HepG2 (cell line): ENCODE measurements around the gene RAC2. TPM values are rescaled to one million over a fixed set of nuclear protein-coding genes. Genes with fewer than 3 reads are reported as not detected.

Experiments used
- CTCF ChIP-seq: sonication (generic); formaldehyde crosslinking; IDR thresholded peaks from 2 replicates; pipeline ENCODE4 v1.5.0; 2020; ENCODE audit warnings: mild to moderate bottlenecking, missing genetic modification reagents, moderate library complexity
- FOXO1 ChIP-seq: sonication (generic); formaldehyde crosslinking; IDR thresholded peaks from 2 replicates; pipeline ENCODE4 v1.4.0; 2020; ENCODE audit warnings: missing genetic modification reagents
- RCOR2 ChIP-seq: IDR thresholded peaks from 2 replicates; pipeline ENCODE4 v1.6.1; 2016; ENCODE audit warnings: missing biosample characterization, missing genetic modification reagents
- SAP130 ChIP-seq: IDR thresholded peaks from 2 replicates; pipeline ENCODE4 v1.6.1; 2016; ENCODE audit warnings: low read depth
- SMC3 ChIP-seq: IDR thresholded peaks from 2 replicates; pipeline ENCODE4 v1.6.1; 2011; ENCODE audit warnings: low read length, improper control_type of control experiment
- STAG1 ChIP-seq: sonication (generic); formaldehyde crosslinking; IDR thresholded peaks from 2 replicates; pipeline ENCODE4 v1.4.0; 2020; ENCODE audit warnings: missing genetic modification reagents
- TCF12 ChIP-seq, 2 experiments: fragments of 450-650 bp in 1 of 2; sonication (generic) in 1 of 2; formaldehyde crosslinking in 1 of 2; IDR thresholded peaks; 2 replicates each; pipeline versions ENCODE4 v1.6.1 to v1.8.0; 2017 to 2022; ENCODE audit warnings: antibody characterized with exemption in 1 of 2, mild to moderate bottlenecking in 1 of 2, missing genetic modification reagents in 1 of 2, moderate library complexity in 1 of 2
- TEAD3 ChIP-seq: optimal IDR thresholded peaks from 2 replicates; pipeline ENCODE3; 2016; ENCODE audit warnings: borderline replicate concordance
- ZNF232 ChIP-seq: sonication (generic); formaldehyde crosslinking; IDR thresholded peaks from 2 replicates; pipeline ENCODE4 v1.4.0; 2020; ENCODE audit warnings: missing genetic modification reagents, borderline replicate concordance
- ZNF33A ChIP-seq: sonication (generic); formaldehyde crosslinking; IDR thresholded peaks from 2 replicates; pipeline ENCODE4 v1.5.1; 2020; ENCODE audit warnings: missing genetic modification reagents, mild to moderate bottlenecking, moderate library complexity, borderline replicate concordance
- ZNF552 ChIP-seq: sonication (generic); formaldehyde crosslinking; IDR thresholded peaks from 2 replicates; pipeline ENCODE4 v1.9.0; 2022; ENCODE audit warnings: missing genetic modification reagents, mild to moderate bottlenecking, borderline replicate concordance
- ZNF644 ChIP-seq: IDR thresholded peaks from 2 replicates; pipeline ENCODE4 v1.6.1; 2016; ENCODE audit warnings: low read depth
- ZNF691 ChIP-seq: sonication (generic); formaldehyde crosslinking; IDR thresholded peaks from 2 replicates; pipeline ENCODE4 v1.4.0; 2020; ENCODE audit warnings: missing genetic modification reagents, low read depth, mild to moderate bottlenecking, borderline replicate concordance
- ZNF746 ChIP-seq: sonication (generic); formaldehyde crosslinking; IDR thresholded peaks from 2 replicates; pipeline ENCODE4 v1.8.0; 2022; ENCODE audit warnings: mild to moderate bottlenecking, missing genetic modification reagents
- polyA plus RNA-seq, 8 experiments: library from polyadenylated mRNA; depleted of rRNA in 3 of 8; stranded (reverse) in 7 of 8; unstranded in 1 of 8; fragments of >200 nt; fragmentation: Illumina TruSeq in 4 of 8; extraction: Trizol in 4 of 8; gene quantifications; 2 replicates each; pipeline versions ENCODE4 v1.2.1 to v1.2.3, GENCODE V29; 2011 to 2016; ENCODE audit warnings: low read depth in 4 of 8, missing spikeins in 1 of 8, mixed read lengths in 1 of 8; ENCODE audit not compliant: insufficient read depth in 1 of 8
- total RNA-seq, 5 experiments: library from RNA; depleted of rRNA; stranded (reverse); fragments of >200 nt; fragmentation: Illumina TruSeq; extraction: Trizol; gene quantifications; 2 replicates each; pipeline ENCODE4 v1.2.3, GENCODE V29; 2016; ENCODE audit warnings: low read depth in 1 of 5
- TF ChIP-seq, protein P1 (sequence below): sonication (generic); formaldehyde crosslinking; conservative IDR thresholded peaks from 2 replicates; pipeline ENCODE4 v1.4.0; 2020; ENCODE audit warnings: missing genetic modification reagents
- TF ChIP-seq, protein P2 (sequence below): sonication (generic); formaldehyde crosslinking; IDR thresholded peaks from 2 replicates; pipeline ENCODE4 v1.4.0; 2020; ENCODE audit warnings: missing genetic modification reagents, borderline replicate concordance
- TF ChIP-seq, protein P3 (sequence below): sonication (generic); formaldehyde crosslinking; IDR thresholded peaks from 2 replicates; pipeline ENCODE4 v1.4.0; 2020; ENCODE audit warnings: mild to moderate bottlenecking, missing genetic modification reagents
- TF ChIP-seq, protein P4 (sequence below): sonication (generic); formaldehyde crosslinking; IDR thresholded peaks from 2 replicates; pipeline ENCODE4 v1.4.0; 2020; ENCODE audit warnings: missing genetic modification reagents

Gene RAC2
- total and polyA plus RNA-seq, 2 of the 13 experiments (the other 11 are each of a cell fraction or from before 2014, with no cell fraction given), result 0.73 TPM; not detected in 1

- TF ChIP-seq, protein P1, sequence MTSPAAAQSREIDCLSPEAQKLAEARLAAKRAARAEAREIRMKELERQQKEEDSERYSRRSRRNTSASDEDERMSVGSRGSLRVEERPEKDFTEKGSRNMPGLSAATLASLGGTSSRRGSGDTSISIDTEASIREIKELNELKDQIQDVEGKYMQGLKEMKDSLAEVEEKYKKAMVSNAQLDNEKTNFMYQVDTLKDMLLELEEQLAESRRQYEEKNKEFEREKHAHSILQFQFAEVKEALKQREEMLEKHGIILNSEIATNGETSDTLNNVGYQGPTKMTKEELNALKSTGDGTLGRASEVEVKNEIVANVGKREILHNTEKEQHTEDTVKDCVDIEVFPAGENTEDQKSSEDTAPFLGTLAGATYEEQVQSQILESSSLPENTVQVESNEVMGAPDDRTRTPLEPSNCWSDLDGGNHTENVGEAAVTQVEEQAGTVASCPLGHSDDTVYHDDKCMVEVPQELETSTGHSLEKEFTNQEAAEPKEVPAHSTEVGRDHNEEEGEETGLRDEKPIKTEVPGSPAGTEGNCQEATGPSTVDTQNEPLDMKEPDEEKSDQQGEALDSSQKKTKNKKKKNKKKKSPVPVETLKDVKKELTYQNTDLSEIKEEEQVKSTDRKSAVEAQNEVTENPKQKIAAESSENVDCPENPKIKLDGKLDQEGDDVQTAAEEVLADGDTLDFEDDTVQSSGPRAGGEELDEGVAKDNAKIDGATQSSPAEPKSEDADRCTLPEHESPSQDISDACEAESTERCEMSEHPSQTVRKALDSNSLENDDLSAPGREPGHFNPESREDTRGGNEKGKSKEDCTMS (CRISPR knock-in tag), result no peak
- TF ChIP-seq TEAD3 (CRISPR knock-in tag) (peak; percentile 21), ZNF232 (CRISPR knock-in tag) (0 out of 2 replicates have a peak, but pooled peaks have one; percentile 9), TCF12 (IDR thresholded peaks at IDR 0.05) (no peak), TCF12 (CRISPR knock-in tag; IDR thresholded peaks at IDR 0.05) (0 out of 2 replicates have a peak, but pooled peaks have one; percentile 33), STAG1 (CRISPR knock-in tag) (peak; percentile 68), SMC3 (peak; percentile 28; the same call in 1 of the 2 replicates), ZNF746 (CRISPR knock-in tag) (no peak), ZNF33A (CRISPR knock-in tag) (peak; percentile 31; the same call in 1 of the 2 replicates), ZNF644 (CRISPR knock-in tag) (no peak), FOXO1 (CRISPR knock-in tag) (no peak), ZNF691 (CRISPR knock-in tag) (0 out of 2 replicates have a peak, but pooled peaks have one; percentile 28), CTCF (CRISPR knock-in tag) (peak; percentile 76), SAP130 (CRISPR knock-in tag) (peak; percentile 36; the same call in 1 of the 2 replicates), RCOR2 (CRISPR knock-in tag) (peak; percentile 84), ZNF552 (CRISPR knock-in tag) (no peak)
- TF ChIP-seq, protein P2, sequence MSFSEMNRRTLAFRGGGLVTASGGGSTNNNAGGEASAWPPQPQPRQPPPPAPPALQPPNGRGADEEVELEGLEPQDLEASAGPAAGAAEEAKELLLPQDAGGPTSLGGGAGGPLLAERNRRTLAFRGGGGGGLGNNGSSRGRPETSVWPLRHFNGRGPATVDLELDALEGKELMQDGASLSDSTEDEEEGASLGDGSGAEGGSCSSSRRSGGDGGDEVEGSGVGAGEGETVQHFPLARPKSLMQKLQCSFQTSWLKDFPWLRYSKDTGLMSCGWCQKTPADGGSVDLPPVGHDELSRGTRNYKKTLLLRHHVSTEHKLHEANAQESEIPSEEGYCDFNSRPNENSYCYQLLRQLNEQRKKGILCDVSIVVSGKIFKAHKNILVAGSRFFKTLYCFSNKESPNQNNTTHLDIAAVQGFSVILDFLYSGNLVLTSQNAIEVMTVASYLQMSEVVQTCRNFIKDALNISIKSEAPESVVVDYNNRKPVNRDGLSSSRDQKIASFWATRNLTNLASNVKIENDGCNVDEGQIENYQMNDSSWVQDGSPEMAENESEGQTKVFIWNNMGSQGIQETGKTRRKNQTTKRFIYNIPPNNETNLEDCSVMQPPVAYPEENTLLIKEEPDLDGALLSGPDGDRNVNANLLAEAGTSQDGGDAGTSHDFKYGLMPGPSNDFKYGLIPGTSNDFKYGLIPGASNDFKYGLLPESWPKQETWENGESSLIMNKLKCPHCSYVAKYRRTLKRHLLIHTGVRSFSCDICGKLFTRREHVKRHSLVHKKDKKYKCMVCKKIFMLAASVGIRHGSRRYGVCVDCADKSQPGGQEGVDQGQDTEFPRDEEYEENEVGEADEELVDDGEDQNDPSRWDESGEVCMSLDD (CRISPR knock-in tag), result no peak
- TF ChIP-seq, protein P3, sequence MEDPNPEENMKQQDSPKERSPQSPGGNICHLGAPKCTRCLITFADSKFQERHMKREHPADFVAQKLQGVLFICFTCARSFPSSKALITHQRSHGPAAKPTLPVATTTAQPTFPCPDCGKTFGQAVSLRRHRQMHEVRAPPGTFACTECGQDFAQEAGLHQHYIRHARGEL, result 0 out of 2 replicates have a peak, but pooled peaks have one; percentile 25
- TF ChIP-seq, protein P4, sequence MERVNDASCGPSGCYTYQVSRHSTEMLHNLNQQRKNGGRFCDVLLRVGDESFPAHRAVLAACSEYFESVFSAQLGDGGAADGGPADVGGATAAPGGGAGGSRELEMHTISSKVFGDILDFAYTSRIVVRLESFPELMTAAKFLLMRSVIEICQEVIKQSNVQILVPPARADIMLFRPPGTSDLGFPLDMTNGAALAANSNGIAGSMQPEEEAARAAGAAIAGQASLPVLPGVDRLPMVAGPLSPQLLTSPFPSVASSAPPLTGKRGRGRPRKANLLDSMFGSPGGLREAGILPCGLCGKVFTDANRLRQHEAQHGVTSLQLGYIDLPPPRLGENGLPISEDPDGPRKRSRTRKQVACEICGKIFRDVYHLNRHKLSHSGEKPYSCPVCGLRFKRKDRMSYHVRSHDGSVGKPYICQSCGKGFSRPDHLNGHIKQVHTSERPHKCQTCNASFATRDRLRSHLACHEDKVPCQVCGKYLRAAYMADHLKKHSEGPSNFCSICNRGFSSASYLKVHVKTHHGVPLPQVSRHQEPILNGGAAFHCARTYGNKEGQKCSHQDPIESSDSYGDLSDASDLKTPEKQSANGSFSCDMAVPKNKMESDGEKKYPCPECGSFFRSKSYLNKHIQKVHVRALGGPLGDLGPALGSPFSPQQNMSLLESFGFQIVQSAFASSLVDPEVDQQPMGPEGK, result peak; percentile 79
Observed at GRCh38 chr22:37198258-37199102, 45.6 kb downstream of the RAC2 start (continued).
